C4-2B (cell line): ENCODE data around the gene PHLDA2.

Source experiments
- ZFX ChIP-seq: fragments of 450-650 bp; IDR thresholded peaks from 2 replicates; pipeline ENCODE4 v1.6.1; 2017
- TF ChIP-seq, protein P1 (sequence below): fragments of 450-650 bp; conservative IDR thresholded peaks from 2 replicates; pipeline ENCODE4 v1.5.1; 2017; ENCODE audit warnings: mild to moderate bottlenecking

DNA sequence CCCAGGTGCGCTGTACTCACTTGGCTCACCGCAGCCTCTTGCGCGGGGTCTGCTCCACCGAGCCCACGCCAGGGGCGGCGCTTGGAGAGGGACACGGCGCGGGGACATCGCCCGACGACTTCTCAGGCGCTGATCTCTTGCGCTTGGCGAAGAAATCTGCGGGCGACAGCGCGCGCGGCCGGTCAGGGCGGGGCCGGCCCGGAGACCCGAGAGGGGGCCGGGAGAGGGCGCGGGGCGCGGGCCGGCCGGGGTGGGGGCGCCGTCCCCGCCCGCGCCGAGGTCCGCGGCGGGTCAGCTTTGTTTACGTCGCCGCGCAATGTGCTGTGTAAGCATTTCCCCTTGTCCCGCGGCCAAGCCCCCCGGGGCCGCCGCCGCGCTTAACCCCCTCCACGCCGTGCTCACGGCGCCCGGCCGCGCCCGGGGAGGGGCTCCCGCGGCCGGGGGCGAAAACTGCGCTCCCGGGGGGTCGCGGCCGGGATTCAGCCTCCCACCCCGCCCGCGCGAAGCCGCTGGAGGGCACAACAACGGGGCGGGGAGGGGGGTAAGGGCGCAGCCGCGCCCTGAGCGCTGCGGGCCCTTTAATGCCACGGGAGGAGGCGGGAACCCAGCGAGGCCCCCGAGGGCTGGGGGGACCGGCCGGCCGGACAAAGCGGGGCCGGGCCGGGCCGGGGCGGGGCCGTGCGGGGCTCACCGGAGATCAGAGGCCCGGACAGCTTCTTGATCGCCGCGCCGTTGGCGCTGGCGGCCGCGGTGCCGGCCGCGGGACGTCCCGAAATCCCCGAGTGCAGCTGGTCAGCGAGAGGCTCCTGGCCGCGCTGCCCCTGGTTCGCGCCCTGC lies 45.0 kb downstream of the PHLDA2 start:
- TF ChIP-seq, protein P1, sequence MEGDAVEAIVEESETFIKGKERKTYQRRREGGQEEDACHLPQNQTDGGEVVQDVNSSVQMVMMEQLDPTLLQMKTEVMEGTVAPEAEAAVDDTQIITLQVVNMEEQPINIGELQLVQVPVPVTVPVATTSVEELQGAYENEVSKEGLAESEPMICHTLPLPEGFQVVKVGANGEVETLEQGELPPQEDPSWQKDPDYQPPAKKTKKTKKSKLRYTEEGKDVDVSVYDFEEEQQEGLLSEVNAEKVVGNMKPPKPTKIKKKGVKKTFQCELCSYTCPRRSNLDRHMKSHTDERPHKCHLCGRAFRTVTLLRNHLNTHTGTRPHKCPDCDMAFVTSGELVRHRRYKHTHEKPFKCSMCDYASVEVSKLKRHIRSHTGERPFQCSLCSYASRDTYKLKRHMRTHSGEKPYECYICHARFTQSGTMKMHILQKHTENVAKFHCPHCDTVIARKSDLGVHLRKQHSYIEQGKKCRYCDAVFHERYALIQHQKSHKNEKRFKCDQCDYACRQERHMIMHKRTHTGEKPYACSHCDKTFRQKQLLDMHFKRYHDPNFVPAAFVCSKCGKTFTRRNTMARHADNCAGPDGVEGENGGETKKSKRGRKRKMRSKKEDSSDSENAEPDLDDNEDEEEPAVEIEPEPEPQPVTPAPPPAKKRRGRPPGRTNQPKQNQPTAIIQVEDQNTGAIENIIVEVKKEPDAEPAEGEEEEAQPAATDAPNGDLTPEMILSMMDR = no peak
- TF ChIP-seq ZFX = no peak
